HEK293 (cell line): ENCODE results near the gene CEBPG.

Source experiments
- CTCF ChIA-PET: fragments of 350-600 bp; formaldehyde crosslinking; extraction: SDS; loops from one replicate; lab custom pipeline; 2021; ENCODE audit warnings: antibody characterized with exemption; lab: Yijun Ruan, JAX
- POLR2A ChIA-PET: fragments of 300-600 bp; formaldehyde crosslinking; extraction: SDS; loops from one replicate; lab custom pipeline; 2020; ENCODE audit warnings: antibody characterized with exemption, inconsistent platforms; lab: Yijun Ruan, JAX
- H3K27ac ChIP-seq: fragments of 200-500 bp; sonication (Bioruptor generic); 2 replicates; pipeline ENCODE4 v1.5.1; 2014; ENCODE audit warnings: low read depth, low read length, control low read depth, inconsistent platforms; ENCODE audit errors: extremely low read depth
- H3K36me3 ChIP-seq, 2 experiments: fragments of 200-500 bp in 1 of 2; sonication (Bioruptor generic) in 1 of 2; 1 replicate in 1 of 2; 2 replicates in 1 of 2; pipeline ENCODE4 v1.5.1; 2014 to 2017; ENCODE audit warnings: inconsistent platforms in 2 of 2, low read length in 2 of 2; ENCODE audit not compliant: control insufficient read depth in 2 of 2, insufficient read depth in 1 of 2
- H3K4me1 ChIP-seq: fragments of 200-500 bp; sonication (Bioruptor generic); 2 replicates; pipeline ENCODE4 v1.5.1; 2014; ENCODE audit warnings: mild to moderate bottlenecking, low read length, inconsistent platforms; ENCODE audit not compliant: control insufficient read depth, insufficient read depth
- H3K4me3 ChIP-seq: 2 replicates; pipeline ENCODE4 v1.5.1; 2011; ENCODE audit warnings: low read depth, mild to moderate bottlenecking, control low read depth, low read length, moderate library complexity
- H3K9me3 ChIP-seq: fragments of 200-500 bp; sonication (Bioruptor generic); 2 replicates; pipeline ENCODE4 v1.5.1; 2014; ENCODE audit warnings: low read depth, low read length, inconsistent platforms; ENCODE audit not compliant: control insufficient read depth, insufficient read depth
- EGR2 ChIP-seq: fragments of 450-650 bp; formaldehyde crosslinking; IDR thresholded peaks from 2 replicates; pipeline ENCODE4 v1.5.1; 2016; ENCODE audit warnings: low read depth, missing biosample characterization, missing genetic modification characterization
- GLIS1 ChIP-seq: fragments of 450-650 bp; formaldehyde crosslinking; IDR thresholded peaks from 2 replicates; pipeline ENCODE4 v1.5.1; 2016; ENCODE audit warnings: missing biosample characterization, missing genetic modification characterization
- HOXC10 ChIP-seq: sonication (generic); formaldehyde crosslinking; IDR thresholded peaks from 2 replicates; pipeline ENCODE4 v1.8.1; 2023; ENCODE audit warnings: mild to moderate bottlenecking, missing genetic modification reagents
- MZF1 ChIP-seq: fragments of 450-650 bp; formaldehyde crosslinking; IDR thresholded peaks from 2 replicates; pipeline ENCODE4 v1.5.1; 2017; ENCODE audit warnings: missing biosample characterization, missing genetic modification characterization, borderline replicate concordance
- SP7 ChIP-seq: fragments of 450-650 bp; formaldehyde crosslinking; IDR thresholded peaks from 2 replicates; pipeline ENCODE4 v1.5.1; 2016; ENCODE audit warnings: missing biosample characterization, missing genetic modification characterization
- YY1 ChIP-seq: fragments of 450-650 bp; formaldehyde crosslinking; IDR thresholded peaks from 2 replicates; pipeline ENCODE4 v1.5.1; 2018; ENCODE audit warnings: missing biosample characterization, missing genetic modification characterization
- ZBTB17 ChIP-seq: fragments of 450-650 bp; formaldehyde crosslinking; IDR thresholded peaks from 2 replicates; pipeline ENCODE4 v1.5.1; 2016; ENCODE audit warnings: missing biosample characterization, missing genetic modification characterization
- ZIC2 ChIP-seq: fragments of 450-650 bp; formaldehyde crosslinking; IDR thresholded peaks from 2 replicates; pipeline ENCODE4 v1.5.1; 2016; ENCODE audit warnings: missing biosample characterization, missing genetic modification characterization
- ZNF121 ChIP-seq: fragments of 450-650 bp; formaldehyde crosslinking; IDR thresholded peaks from 2 replicates; pipeline ENCODE4 v1.5.1; 2016; ENCODE audit warnings: missing biosample characterization, missing genetic modification characterization
- ZNF174 ChIP-seq: fragments of 450-650 bp; formaldehyde crosslinking; IDR thresholded peaks from 2 replicates; pipeline ENCODE4 v1.5.0; 2017; ENCODE audit warnings: missing biosample characterization, mild to moderate bottlenecking, missing genetic modification characterization
- ZNF2 ChIP-seq: fragments of 450-650 bp; formaldehyde crosslinking; IDR thresholded peaks from 2 replicates; pipeline ENCODE4 v1.5.1; 2016; ENCODE audit warnings: missing biosample characterization, missing genetic modification characterization
- ZNF223 ChIP-seq: fragments of 450-650 bp; formaldehyde crosslinking; IDR thresholded peaks from 2 replicates; pipeline ENCODE4 v1.5.1; 2016; ENCODE audit warnings: missing biosample characterization, missing genetic modification characterization
- ZNF274 ChIP-seq, 2 experiments: fragments of 200-500 bp in 1 of 2; fragments of 450-650 bp in 1 of 2; sonication (Bioruptor generic) in 1 of 2; formaldehyde crosslinking in 1 of 2; IDR thresholded peaks; 2 replicates each; pipeline versions ENCODE4 v1.5.1 to v1.6.1; 2014 to 2016; ENCODE audit warnings: borderline replicate concordance in 1 of 2, inconsistent platforms in 1 of 2, low read length in 1 of 2, missing biosample characterization in 1 of 2, missing genetic modification characterization in 1 of 2
- ZNF366 ChIP-seq: fragments of 450-650 bp; formaldehyde crosslinking; conservative IDR thresholded peaks from 2 replicates; pipeline ENCODE4 v1.5.1; 2016; ENCODE audit warnings: missing biosample characterization, missing genetic modification characterization
- ZNF600 ChIP-seq: fragments of 450-650 bp; formaldehyde crosslinking; IDR thresholded peaks from 2 replicates; pipeline ENCODE4 v1.5.1; 2016; ENCODE audit warnings: missing biosample characterization, missing genetic modification characterization
- ZNF654 ChIP-seq: fragments of 450-650 bp; formaldehyde crosslinking; IDR thresholded peaks from 2 replicates; pipeline ENCODE4 v1.5.1; 2016; ENCODE audit warnings: low read depth, missing biosample characterization, missing genetic modification characterization
- ZNF785 ChIP-seq: fragments of 450-650 bp; formaldehyde crosslinking; IDR thresholded peaks from 2 replicates; pipeline ENCODE4 v1.5.1; 2016; ENCODE audit warnings: missing biosample characterization, missing genetic modification characterization
- TF ChIP-seq, protein P1 (sequence below): sonication (generic); formaldehyde crosslinking; IDR thresholded peaks from 2 replicates; pipeline ENCODE4 v1.8.1; 2022; ENCODE audit warnings: mild to moderate bottlenecking, moderate library complexity, missing genetic modification reagents
- TF ChIP-seq, protein P2 (sequence below): fragments of 450-650 bp; formaldehyde crosslinking; IDR thresholded peaks from 2 replicates; pipeline ENCODE4 v1.5.1; 2016; ENCODE audit warnings: missing biosample characterization, missing genetic modification characterization
- TF ChIP-seq, protein P3 (sequence below): fragments of 450-650 bp; formaldehyde crosslinking; IDR thresholded peaks from 2 replicates; pipeline ENCODE4 v1.5.1; 2016; ENCODE audit warnings: missing biosample characterization, missing genetic modification characterization
- TF ChIP-seq, protein P4 (sequence below): fragments of 450-650 bp; formaldehyde crosslinking; IDR thresholded peaks from 2 replicates; pipeline ENCODE4 v1.5.1; 2016; ENCODE audit warnings: missing biosample characterization, missing genetic modification characterization
- TF ChIP-seq, protein P5 (sequence below): fragments of 450-650 bp; formaldehyde crosslinking; IDR thresholded peaks from 2 replicates; pipeline ENCODE4 v1.5.1; 2016; ENCODE audit warnings: missing biosample characterization, missing genetic modification characterization
- TF ChIP-seq, protein P6 (sequence below): fragments of 450-650 bp; formaldehyde crosslinking; IDR thresholded peaks from 2 replicates; pipeline ENCODE4 v1.5.1; 2016; ENCODE audit warnings: missing biosample characterization, missing genetic modification characterization
- TF ChIP-seq, protein P7 (sequence below): fragments of 450-650 bp; formaldehyde crosslinking; optimal IDR thresholded peaks from 2 replicates; pipeline ENCODE3; 2016; ENCODE audit warnings: missing biosample characterization, mild to moderate bottlenecking, missing genetic modification characterization

Gene CEBPG

DNA sequence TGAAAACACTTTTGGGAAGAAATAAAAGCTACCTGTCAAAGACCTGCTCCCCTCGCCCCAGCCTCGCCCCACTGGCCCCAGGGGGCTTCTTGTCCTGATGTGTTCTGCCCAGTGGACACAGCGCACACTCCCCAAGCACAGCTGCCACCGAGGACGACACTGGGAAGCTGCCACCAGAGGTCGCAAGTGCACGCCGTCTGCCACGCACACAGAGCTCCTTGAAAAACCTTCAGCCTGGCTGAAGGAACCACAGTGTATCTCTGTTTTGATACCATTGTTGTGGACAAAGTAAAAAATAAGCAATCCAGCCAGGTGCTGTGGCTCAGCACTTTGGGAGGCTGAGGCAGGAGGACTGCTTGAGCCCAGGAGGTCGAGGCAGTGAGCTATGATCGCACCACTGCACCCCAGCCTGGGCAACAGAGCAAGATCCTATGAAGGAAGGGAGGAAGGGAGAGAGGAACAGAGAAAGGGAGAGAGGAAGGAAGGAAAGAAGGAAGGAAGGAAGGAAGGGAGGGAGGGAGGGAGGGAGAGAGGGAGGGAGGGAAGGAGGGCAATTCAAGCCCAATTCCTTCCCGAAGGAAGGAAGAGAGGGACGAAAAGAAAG lies 57.3 kb downstream of the CEBPG start:
- Histone ChIP-seq H3K9me3 (no peaks in the 10 kb centered on the region), H3K27ac (no peak overlapping the region)
- POLR2A ChIA-PET: interaction anchor here (0.6 to 1.0 kb wide), 2 partner anchors 89 to 192 kb away, joined by 3 to 6 read pairs; partner anchors contain the start of gene CHST8

DNA sequence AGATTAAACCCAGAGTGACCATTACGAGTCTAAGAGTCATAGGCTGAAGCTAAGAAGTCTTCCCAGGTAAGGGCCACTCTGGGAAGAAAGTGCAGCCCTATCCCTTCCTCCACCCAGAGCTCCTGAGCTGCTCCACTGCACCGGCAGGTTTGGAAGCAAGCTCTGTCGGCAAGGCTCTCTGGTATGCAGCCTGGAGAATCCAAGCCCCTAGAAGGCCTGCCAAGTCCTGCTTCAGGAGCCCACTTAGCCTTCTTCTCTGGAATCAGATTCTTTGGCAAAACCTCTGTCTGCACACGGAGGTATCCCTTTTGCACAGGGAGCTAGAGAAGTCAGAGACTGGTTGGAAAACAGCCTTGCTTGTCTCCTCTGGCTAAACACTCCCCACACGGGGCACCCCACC lies 58.5 kb downstream of the CEBPG start:
- no peaks in the 10 kb centered on the region; a peak in 1 of 3 replicates for H3K36me3 ChIP-seq
- H3K9me3 ChIP-seq: no peaks in the 10 kb centered on the region
- ChIA-PET POLR2A (interaction anchor here (0.7 kb wide), 1 partner anchor 241 kb away, joined by 4 read pairs; no protein-coding TSS in a partner anchor), CTCF (interaction anchor here (0.6 to 4.5 kb wide), 19 partner anchors 10 to 713 kb away, joined by 3 to 75 read pairs (median 4); no protein-coding TSS in a partner anchor)
- H3K27ac ChIP-seq: no peak overlapping the region
- no peak overlapping the region for H3K4me3 ChIP-seq
- TF ChIP-seq MZF1 (tag by site-specific recombination) (no peak), YY1 (tag by site-specific recombination) (no peak), EGR2 (no peak), ZNF174 (no peak)
- TF ChIP-seq, protein P1, sequence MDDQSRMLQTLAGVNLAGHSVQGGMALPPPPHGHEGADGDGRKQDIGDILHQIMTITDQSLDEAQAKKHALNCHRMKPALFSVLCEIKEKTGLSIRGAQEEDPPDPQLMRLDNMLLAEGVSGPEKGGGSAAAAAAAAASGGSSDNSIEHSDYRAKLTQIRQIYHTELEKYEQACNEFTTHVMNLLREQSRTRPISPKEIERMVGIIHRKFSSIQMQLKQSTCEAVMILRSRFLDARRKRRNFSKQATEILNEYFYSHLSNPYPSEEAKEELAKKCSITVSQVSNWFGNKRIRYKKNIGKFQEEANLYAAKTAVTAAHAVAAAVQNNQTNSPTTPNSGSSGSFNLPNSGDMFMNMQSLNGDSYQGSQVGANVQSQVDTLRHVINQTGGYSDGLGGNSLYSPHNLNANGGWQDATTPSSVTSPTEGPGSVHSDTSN (CRISPR knock-in tag): no peak
- TF ChIP-seq, protein P2, sequence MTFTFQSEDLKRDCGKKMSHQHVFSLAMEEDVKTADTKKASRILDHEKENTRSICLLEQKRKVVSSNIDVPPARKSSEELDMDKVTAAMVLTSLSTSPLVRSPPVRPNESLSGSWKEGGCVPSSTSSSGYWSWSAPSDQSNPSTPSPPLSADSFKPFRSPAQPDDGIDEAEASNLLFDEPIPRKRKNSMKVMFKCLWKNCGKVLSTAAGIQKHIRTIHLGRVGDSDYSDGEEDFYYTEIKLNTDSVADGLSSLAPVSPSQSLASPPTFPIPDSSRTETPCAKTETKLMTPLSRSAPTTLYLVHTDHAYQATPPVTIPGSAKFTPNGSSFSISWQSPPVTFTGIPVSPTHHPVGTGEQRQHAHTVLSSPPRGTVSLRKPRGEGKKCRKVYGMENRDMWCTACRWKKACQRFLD (tag by site-specific recombination): no peak
- TF ChIP-seq, protein P3, sequence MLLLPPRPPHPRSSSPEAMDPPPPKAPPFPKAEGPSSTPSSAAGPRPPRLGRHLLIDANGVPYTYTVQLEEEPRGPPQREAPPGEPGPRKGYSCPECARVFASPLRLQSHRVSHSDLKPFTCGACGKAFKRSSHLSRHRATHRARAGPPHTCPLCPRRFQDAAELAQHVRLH (tag by site-specific recombination): no peak
- TF ChIP-seq, protein P4, sequence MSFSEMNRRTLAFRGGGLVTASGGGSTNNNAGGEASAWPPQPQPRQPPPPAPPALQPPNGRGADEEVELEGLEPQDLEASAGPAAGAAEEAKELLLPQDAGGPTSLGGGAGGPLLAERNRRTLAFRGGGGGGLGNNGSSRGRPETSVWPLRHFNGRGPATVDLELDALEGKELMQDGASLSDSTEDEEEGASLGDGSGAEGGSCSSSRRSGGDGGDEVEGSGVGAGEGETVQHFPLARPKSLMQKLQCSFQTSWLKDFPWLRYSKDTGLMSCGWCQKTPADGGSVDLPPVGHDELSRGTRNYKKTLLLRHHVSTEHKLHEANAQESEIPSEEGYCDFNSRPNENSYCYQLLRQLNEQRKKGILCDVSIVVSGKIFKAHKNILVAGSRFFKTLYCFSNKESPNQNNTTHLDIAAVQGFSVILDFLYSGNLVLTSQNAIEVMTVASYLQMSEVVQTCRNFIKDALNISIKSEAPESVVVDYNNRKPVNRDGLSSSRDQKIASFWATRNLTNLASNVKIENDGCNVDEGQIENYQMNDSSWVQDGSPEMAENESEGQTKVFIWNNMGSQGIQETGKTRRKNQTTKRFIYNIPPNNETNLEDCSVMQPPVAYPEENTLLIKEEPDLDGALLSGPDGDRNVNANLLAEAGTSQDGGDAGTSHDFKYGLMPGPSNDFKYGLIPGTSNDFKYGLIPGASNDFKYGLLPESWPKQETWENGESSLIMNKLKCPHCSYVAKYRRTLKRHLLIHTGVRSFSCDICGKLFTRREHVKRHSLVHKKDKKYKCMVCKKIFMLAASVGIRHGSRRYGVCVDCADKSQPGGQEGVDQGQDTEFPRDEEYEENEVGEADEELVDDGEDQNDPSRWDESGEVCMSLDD (tag by site-specific recombination): no peak
- peaks cover 27% of the 10 kb centered on the region for H3K4me1 ChIP-seq

More for the DNA sequence above, 57.3 kb downstream of the CEBPG start:
- TF ChIP-seq ZNF785 (no peak), ZIC2 (tag by site-specific recombination) (peak; percentile 83), ZNF274 (IDR thresholded peaks at IDR 0.05; ENCODE audit: low read length) (no peak), ZNF274 (tag by site-specific recombination; IDR thresholded peaks at IDR 0.05; ENCODE audit: borderline replicate concordance) (no peak), ZNF223 (tag by site-specific recombination) (no peak), SP7 (tag by site-specific recombination) (peak; percentile 51), HOXC10 (CRISPR knock-in tag) (no peak), ZNF121 (peak; percentile 100), ZNF366 (tag by site-specific recombination) (peak; percentile 67), GLIS1 (tag by site-specific recombination) (peak; percentile 22; the same call in 1 of the 2 replicates), ZNF654 (tag by site-specific recombination) (peak; percentile 92), ZNF2 (tag by site-specific recombination) (peak; percentile 77; the same call in 1 of the 2 replicates), ZBTB17 (peak; percentile 48), ZNF600 (tag by site-specific recombination) (peak; percentile 68)
- TF ChIP-seq, protein P5, sequence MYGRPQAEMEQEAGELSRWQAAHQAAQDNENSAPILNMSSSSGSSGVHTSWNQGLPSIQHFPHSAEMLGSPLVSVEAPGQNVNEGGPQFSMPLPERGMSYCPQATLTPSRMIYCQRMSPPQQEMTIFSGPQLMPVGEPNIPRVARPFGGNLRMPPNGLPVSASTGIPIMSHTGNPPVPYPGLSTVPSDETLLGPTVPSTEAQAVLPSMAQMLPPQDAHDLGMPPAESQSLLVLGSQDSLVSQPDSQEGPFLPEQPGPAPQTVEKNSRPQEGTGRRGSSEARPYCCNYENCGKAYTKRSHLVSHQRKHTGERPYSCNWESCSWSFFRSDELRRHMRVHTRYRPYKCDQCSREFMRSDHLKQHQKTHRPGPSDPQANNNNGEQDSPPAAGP (tag by site-specific recombination): 0 out of 2 replicates have a peak, but pooled peaks have one; percentile 32
- TF ChIP-seq, protein P6, sequence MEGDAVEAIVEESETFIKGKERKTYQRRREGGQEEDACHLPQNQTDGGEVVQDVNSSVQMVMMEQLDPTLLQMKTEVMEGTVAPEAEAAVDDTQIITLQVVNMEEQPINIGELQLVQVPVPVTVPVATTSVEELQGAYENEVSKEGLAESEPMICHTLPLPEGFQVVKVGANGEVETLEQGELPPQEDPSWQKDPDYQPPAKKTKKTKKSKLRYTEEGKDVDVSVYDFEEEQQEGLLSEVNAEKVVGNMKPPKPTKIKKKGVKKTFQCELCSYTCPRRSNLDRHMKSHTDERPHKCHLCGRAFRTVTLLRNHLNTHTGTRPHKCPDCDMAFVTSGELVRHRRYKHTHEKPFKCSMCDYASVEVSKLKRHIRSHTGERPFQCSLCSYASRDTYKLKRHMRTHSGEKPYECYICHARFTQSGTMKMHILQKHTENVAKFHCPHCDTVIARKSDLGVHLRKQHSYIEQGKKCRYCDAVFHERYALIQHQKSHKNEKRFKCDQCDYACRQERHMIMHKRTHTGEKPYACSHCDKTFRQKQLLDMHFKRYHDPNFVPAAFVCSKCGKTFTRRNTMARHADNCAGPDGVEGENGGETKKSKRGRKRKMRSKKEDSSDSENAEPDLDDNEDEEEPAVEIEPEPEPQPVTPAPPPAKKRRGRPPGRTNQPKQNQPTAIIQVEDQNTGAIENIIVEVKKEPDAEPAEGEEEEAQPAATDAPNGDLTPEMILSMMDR (tag by site-specific recombination): peak; percentile 98
- TF ChIP-seq, protein P7, sequence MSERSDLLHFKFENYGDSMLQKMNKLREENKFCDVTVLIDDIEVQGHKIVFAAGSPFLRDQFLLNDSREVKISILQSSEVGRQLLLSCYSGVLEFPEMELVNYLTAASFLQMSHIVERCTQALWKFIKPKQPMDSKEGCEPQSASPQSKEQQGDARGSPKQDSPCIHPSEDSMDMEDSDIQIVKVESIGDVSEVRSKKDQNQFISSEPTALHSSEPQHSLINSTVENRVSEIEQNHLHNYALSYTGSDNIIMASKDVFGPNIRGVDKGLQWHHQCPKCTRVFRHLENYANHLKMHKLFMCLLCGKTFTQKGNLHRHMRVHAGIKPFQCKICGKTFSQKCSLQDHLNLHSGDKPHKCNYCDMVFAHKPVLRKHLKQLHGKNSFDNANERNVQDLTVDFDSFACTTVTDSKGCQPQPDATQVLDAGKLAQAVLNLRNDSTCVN: peak; percentile 24
- H3K4me3 ChIP-seq: no peak overlapping the region
- H3K36me3 ChIP-seq: no peaks in the 10 kb centered on the region; a peak in 1 of 3 replicates
- CTCF ChIA-PET: interaction anchor here (0.5 to 5.0 kb wide), 95 partner anchors 10 to 1231 kb away, joined by 3 to 173 read pairs (median 4); no protein-coding TSS in a partner anchor
- peaks cover 17% of the 10 kb centered on the region for H3K4me1 ChIP-seq
